ENCODE data around the gene RAC3.

DNA sequence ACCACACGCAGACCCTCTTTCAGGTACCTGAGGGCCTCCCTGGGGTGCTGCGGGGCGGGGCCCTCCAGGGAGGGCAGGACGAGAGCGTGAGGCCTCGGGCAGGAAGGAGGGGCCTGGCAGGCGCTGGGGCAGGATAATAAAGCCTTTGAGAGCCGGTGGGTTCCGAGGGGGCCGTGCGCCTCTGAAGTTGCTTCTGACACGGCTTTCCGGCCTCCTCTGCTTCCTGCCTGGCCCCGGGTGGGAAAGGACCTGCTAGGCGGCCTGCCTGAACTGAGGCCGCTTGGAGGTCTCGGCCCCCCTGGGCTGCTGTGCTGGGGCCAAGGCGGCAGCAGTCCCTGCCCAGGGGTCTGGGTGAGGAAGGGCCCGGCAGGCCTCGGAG, 19.2 kb upstream of the RAC3 start:
- TF ChIP-seq CTCF (conservative IDR thresholded peaks at IDR 0.05; ENCODE audit: low read depth, low read length) (no peak), EZH2 (IDR thresholded peaks at IDR 0.05; ENCODE audit: borderline replicate concordance, low read depth, low read length, poor library complexity, severe bottlenecking) (no peak)
